Hippocampal formation (tissue), 2 donors: ENCODE results near the gene LPAR6.
"Not testable (repeated sequence)": the region's sequence is repeated elsewhere in the genome, so short reads cannot be mapped to it uniquely, and the experiment has no call there.

Source experiments
- DNase-seq, 2 donors: peaks; one replicate each; lab custom pipeline; 2025; lab: John Stamatoyannopoulos, UW

The LPAR6 gene

DNA sequence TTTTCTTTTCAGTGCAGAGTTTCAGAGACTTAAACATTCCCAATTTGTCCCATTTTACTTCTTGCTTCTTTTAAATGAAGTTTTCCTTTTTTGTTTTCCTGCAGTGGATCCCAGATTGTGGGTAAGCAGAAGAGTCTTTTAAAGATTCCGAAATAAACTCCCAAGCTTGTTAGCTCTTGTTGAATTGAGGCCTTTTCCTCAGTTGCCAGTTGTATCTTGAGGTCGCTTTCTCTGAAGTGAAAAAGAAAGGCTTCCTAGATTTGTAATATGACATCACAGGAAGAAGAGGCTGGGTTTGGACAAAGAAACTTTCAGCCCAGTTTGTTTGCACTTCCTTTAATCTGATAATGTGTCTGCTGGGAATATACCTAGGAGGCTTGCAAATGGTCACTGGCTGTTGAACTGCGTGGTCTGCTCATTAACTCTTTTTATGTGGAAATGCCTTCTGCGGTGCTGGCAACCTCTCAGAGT lies at the start of gene LPAR6:
Gene LPAR6 (minus strand): TSS at position 233 of the 471 bp plus-strand sequence. CDS start 690 bp downstream, outside the sequence.
- DNase-seq, result peak in 1 of 2 donors; percentile 35

DNA sequence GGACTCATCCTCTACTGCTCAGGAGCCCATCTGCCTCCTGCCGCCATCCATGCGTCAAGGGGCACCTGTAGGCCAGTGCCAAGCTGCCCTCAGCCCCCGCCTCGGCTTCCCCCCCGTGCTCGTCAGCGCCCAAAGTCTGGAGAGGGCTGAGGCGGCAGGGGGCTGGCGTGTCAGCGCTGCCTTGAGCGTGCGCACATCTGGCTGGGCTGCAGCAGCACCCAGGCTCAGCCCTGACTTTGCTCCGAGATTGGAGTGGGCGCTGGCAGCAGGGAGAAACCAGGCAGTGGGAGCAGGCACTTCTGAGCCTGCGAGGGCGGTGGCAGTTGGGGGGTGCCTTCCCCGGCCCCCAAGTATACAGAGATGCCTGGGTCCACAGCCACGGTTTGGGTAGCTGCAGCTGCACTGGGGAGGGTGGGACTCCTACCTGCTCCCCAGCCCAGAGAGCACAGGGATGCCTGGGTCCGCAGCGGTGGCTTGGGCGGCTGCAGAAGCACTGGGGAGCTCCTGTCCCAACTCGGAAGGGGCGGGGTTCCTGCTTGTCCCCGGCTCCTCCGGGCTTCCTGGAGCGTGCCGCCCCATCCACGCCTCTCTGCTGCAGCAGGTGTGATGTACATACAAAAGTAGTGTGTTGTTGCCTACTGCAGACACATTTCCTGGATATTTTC lies 44.8 kb upstream of the LPAR6 start:
- DNase-seq, result no peak

DNA sequence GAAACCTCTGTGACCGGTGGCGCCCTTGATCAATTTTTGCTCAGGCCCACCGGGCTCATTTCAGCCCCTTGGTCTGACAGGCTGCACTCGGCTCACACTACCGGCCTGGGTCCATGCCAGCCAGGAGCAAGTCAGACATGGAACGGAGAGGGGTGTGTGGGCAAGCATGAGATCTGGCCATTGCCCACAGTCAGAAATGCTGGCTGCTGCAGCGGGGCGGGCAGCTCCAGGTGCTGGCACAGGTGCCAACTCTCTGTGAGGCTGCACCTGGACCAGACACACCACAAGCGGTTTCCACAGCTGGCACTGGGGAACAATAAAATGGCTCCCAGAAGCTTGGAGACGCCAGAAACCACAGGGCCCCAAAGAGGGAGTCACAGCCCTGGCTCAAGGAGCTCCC lies 43.6 kb upstream of the LPAR6 start:
- no peak for DNase-seq

GRCh38 chr13:48451196-48451595 lies 38.3 kb upstream of the LPAR6 start:
- not testable (repeated sequence) for DNase-seq

DNA sequence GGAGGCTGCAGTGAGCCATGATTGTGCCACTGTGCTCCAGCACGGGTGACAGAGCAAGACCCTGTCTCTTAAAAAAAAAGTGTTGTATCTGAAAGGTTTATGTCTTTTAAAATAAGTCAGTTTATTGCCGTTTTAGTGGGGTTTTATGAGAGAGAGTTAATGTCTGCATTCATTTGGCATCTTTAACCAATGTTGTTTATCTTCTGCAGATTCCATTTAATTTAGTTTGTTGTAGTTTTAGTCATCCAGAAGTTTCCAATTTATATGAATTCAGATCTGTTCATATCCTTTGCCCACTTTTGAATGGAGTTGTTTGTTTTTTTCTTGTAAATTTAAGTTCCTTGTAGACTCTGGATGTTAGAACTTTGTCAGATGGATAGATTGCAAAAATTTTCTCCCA lies 36.7 kb upstream of the LPAR6 start:
- DNase-seq, result no peak

DNA sequence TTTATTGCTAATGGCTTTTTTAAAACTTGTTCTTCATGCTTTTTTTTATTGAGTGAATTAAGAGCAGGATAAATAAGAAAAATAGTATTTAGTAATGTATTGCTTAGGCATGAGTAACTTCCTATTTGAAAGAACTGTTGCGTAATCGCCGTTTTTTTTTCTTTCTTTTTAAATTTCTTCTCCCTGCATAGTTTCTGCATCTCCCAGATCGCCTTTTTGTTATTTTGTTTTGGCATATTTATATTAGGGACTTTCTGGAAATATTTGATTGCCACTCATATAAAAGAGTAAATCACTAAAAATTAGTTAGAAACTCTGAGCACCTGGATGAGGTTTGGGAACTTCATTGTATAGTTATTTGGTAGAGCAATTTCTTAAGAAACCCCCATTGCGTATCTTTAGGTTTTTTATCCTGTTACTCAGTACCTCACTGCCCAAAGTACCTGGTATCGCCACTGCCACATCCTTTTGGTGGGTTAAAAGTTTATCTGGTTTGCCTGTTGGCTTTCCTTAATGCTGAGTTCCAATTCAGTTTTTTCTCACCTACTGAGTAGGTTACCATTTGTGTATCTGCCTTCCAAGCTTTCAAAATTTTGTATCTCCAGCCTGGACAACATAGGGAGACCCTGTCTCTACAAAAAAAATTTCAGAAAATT lies 36.2 kb upstream of the LPAR6 start:
- no peak for DNase-seq

GRCh38 chr13:48448285-48448958 lies 35.5 kb upstream of the LPAR6 start:
- DNase-seq, result no peak

GRCh38 chr13:48446464-48446863 lies 33.6 kb upstream of the LPAR6 start:
- no peak for DNase-seq

GRCh38 chr13:48443442-48444208 lies 30.7 kb upstream of the LPAR6 start:
- no peak for DNase-seq

DNA sequence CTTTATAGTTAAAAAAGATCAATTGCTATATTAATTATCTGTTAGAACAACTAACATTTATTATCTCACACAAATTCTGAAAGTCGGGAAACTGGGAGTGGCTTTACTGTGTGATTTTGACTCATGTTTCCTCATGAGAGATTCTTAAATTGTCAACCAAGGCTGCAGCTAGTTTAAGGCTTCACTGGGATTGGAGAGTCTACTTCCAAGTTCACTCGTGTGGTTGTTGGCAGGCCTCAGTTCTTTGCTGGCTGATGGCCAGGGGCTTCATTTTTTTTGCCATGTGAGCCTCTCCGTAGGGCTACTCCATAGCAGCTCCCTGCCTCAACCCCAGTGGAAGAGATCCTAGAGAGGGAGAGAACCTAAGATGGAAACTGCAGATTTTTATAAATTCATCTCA lies 24.5 kb upstream of the LPAR6 start:
- DNase-seq, result peak in 1 of 2 donors; percentile 42

DNA sequence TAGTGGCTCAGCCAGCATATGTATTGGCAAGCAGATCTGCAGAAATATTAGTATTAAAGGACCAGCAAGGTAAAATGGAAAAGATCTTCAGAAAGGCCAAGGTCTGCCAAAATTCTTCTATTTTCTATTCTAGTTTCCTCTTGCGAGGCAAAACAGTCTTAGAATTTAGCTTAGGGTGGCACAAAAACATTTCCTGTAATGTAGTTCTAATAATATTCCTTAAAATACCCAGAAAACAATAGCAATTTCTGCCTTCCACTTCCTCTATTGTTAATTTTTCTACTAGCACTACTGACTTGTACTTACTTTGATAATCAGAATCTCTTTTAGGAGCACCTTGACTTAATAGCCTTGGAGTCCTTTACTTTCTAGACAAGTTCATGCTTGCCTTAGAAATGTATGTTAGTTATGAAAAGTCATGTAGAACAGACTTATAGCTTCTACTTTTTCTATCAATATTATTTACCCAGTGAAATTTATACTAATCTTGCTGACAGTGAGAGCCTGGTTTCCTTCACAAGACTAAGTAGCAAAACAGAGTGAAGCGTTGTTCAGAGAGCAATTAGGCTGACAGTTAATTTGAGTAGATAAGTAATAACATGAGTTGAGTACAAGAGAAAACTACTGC lies 23.9 kb upstream of the LPAR6 start:
- no peak for DNase-seq

DNA sequence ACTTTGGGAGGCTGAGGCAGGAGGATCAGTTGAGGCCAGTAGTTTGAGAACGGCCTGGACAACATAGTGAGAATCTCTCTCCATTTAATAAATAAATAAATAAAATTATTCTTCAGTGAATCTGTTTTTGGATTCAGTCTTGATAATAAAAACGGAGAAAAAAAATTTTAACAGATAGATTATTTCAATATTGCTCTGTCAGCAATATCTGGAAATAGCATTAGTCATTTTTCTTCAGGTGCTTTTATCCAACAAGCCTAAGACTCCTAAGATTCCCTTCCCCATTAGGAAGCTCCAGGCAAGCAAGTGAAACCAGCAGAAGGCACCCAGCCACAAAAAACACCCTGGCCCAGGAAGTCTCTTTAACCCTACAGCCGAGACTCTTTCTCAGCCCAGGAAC lies 21.3 kb upstream of the LPAR6 start:
- DNase-seq, result no peak

- DNase-seq, result no peak
Measured at GRCh38 chr13:48431987-48432615, 19.2 kb upstream of the LPAR6 start.

DNA sequence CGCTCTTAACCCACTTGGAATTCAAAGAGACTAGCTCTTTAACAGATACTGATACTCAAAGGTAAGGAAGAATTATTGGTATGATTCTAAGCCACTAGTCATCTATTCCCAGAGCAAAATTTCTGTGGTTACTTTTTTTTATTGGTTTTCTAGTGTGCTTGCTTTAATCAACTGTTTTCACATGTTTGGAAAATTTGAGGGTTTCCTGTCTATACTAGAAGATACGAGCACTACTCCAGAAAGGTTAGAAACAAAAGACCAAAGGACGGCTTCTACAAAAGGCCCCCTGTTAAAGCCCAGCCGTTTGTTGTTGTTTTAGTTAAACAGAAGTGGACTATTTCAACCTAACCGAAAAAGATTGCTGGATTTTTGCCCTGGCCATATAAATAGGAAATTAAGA lies 18.5 kb upstream of the LPAR6 start:
- DNase-seq, result no peak

GRCh38 chr13:48429886-48430285 lies 17.0 kb upstream of the LPAR6 start:
- DNase-seq, result no peak

GRCh38 chr13:48429036-48429435 lies 16.1 kb upstream of the LPAR6 start:
- no peak for DNase-seq

- DNase-seq, result not testable (repeated sequence)
Measured at GRCh38 chr13:48426755-48427298, 13.9 kb upstream of the LPAR6 start.

- no peak for DNase-seq
Measured at GRCh38 chr13:48426052-48426451, 13.1 kb upstream of the LPAR6 start.

- no peak for DNase-seq
Measured at GRCh38 chr13:48424212-48424611, 11.3 kb upstream of the LPAR6 start.

DNA sequence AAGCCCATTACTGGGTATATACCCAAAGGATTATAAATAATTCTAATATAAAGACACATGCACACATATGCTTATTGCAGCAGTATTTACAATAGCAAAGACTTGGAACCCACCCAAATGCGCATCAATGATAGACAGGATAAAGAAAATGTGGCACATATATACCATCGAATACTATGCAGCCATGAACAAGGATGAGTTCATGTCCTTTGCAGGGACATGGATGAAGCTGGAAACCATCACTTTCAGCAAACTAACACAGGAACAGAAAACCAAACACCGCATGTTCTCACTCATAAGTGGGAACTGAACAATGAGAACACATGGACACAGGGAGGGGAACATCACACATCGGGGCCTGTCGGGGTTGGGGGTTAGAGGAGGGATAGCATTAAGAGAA lies 9.1 kb upstream of the LPAR6 start:
- not testable (repeated sequence) for DNase-seq

DNA sequence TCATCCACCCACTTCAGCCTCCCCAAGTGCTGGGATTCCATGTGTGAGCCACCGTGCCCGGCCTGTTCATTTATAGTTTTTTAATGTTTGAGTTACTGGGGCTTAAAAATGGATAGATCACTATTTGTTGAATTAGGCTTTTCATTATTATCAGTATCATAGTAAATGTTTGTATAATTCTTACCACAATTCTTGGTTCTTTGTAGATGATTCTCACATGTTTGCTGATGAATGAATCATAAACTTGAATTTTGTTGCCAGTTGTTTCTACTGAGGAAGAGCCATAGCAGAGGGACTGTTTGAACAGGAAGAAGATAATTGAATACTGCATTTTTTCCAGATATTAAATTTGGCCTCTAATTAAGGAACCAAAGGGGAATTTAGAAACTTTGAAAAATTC lies 2.6 kb upstream of the LPAR6 start:
- DNase-seq, result no peak
